Endometrial microvascular endothelial cells (primary cell): ENCODE results near the gene ENTREP3. TPM values are rescaled to one million over a fixed set of nuclear protein-coding genes. Genes with fewer than 3 reads are reported as not detected.
"Not testable (repeated sequence)": the region's sequence is repeated elsewhere in the genome, so short reads cannot be mapped to it uniquely, and the experiment has no call there.

ENCODE experiments used
- in situ Hi-C: cut with HindIII; loops from 2 replicates; pipeline ENCODE4 v1.10.0; 2017; ENCODE audit warnings: low sequenced_read_pairs, low pct_unique_long_range_greater_than_20kb; ENCODE audit errors: inconsistent ontology term
- total RNA-seq: library from RNA; depleted of rRNA; stranded (reverse); fragments of >200 nt; gene quantifications from one replicate; pipeline ENCODE4 v1.2.3, GENCODE V29; 2015; ENCODE audit errors: inconsistent ontology term

The ENTREP3 gene
- total RNA-seq, 1 donor from 2014 or later: 20.0 TPM

- in situ Hi-C loops: no loop called here
These were observed 505 bp downstream of the ENTREP3 start for GRCh38 chr1:155254714-155255242.

- in situ Hi-C loops: no loop called here
These were observed 1.0 kb downstream of the ENTREP3 start for GRCh38 chr1:155254228-155254713.

- in situ Hi-C loops: no loop called here
These were observed 1.5 kb downstream of the ENTREP3 start for GRCh38 chr1:155253797-155254196.

DNA sequence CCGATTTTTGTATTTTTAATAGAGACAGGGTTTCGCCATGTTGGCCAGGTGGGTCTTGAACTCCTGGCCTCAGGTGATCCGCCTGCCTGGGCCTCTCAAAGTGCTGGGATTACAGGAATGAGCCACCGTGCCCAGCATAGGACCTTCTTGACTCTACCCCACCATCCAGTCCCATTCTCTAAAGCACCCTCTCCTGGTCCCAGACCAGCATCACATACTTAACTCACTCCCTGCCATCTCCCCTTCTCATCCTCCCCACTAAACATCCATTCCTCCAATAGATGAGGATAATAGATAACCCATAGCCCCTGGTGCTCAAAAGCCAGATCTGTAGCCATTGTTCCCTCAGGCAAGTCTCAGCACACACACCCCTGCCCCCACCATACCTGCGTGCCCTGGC is 2.1 kb downstream of the ENTREP3 start:
- in situ Hi-C loops: no loop called here

DNA sequence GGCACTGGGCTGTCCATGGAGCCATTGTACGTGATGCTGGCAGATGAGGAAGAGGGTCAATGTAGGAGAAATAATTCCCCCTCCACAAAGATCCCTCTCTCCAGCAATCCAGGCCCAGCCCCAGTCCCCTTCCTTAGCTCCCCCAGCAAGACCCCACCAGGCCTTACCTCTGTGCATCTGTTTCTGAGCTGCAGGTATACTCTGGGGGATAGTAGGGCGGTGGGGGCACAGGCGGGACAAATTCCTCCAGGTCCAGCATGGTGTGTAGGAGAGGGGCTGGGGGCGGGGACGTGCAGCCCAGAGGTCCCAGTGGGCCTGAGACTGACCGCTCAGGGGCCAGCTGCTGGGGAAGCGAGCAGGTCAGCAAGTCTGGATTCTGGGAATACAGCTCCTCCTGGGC is 3.7 kb downstream of the ENTREP3 start:
- in situ Hi-C loops: no loop called here

DNA sequence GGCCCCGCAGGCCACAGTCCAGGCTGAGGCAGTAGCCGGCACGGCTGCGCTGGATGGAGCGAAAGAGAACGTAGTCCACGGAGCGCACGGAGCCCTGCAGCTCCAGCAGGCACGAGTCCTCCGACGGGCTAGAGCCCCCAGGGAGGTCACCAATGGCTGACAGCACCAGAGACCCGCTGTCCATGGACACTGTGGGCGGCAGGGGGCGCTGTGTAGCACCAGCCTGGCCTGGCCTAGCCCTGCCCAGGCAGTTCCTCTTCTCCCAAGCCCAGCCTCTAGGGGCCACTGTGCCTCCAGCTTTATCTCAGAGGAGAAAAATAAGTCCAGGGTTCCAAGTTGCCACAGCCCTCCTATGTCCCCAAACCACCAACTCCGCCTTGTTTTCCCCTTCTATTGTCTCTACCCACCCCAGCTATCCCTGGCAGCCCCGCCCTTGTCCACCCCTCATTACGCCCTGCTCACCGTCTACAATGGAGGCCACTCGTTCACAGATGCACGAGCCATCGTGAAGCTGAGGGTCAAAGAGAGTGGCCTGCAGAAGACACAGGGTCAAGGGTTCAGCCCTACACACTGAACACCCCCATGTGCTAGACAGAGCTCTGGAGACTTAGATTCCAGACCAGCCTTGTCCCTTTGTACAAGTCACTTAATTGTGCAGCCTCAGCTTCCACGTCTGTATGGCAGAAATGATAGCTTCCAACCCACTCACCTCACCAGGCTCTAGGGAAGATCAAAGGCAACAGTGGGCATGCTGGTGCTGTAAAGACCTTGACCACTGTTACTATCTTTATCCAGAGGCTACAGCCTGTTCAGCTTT is 4.4 kb downstream of the ENTREP3 start:
- in situ Hi-C loops: no loop called here

DNA sequence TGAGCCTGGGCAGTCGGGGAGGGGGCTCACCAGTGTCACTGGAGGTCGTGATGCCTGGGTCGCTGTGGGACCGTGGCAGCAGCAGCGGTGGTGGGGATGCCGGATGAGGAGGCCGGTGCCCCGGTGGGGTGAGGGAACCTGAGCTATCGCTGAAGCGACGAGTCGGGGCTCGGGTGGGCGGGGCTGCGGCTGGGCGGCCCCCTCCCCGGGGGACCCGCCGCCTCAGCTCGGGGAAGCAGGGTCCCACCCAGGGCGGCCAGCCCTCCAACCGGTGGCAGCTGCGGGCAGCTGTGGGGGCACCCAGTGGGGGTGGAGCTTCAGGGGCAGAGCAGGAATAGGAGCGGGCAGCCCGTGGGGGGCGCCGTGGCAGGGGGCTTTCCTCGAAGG is 5.0 kb downstream of the ENTREP3 start:
- in situ Hi-C loops: no loop called here

DNA sequence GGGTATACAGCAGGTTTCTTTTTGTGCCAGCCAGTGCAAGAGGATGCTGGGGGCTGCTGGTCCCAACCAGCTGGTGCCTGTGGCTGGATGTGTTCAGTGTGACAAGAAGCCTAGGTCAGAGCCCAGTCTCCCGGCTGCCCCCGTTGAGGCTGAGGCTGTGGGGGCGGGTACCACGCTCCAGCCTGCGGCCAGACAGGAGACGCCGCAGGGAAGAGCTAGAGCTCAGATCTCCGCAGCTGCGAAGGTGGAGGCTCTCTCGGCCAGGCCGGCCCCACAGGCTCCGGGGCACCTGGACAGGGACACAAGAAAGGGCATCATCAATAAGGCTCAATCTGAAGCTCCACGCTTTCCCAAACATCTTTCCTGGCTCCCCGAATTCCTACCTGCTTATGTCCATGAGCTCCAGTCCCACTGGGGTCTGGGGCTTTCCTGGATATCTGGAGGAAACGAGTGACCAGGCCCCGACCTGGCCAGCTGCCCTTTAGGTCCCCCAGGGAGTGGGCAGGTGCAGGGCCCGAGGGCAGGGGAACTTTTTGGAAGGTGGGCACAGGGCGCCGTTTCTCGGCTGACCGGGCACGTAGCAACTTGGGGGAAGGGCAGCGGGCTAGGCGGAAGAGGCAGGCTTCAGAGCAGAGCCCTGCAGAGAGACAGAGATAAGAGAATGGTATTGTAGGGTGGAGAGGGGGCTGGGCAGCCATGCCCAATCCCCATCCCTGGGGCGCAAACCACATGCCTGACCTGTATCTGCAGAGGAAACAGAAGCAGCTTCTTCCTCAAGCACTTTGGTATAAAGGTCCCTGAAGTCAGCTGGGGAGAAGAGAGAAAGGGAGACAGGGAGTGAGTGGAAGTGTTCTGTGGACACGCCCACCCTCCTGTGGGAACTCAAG is 7.4 kb downstream of the ENTREP3 start:
- in situ Hi-C loops: no loop called here

GRCh38 chr1:155246796-155247195 is 8.5 kb downstream of the ENTREP3 start:
- in situ Hi-C loops: not testable (repeated sequence)

GRCh38 chr1:155245163-155245524 is 10.1 kb downstream of the ENTREP3 start:
- in situ Hi-C loops: no loop called here

GRCh38 chr1:155244368-155245162 is 10.7 kb downstream of the ENTREP3 start:
- in situ Hi-C loops: no loop called here

- in situ Hi-C loops: no loop called here
These were observed 12.4 kb downstream of the ENTREP3 start for GRCh38 chr1:155242805-155243358.

GRCh38 chr1:155241841-155242264 is 13.4 kb downstream of the ENTREP3 start:
- in situ Hi-C loops: no loop called here

DNA sequence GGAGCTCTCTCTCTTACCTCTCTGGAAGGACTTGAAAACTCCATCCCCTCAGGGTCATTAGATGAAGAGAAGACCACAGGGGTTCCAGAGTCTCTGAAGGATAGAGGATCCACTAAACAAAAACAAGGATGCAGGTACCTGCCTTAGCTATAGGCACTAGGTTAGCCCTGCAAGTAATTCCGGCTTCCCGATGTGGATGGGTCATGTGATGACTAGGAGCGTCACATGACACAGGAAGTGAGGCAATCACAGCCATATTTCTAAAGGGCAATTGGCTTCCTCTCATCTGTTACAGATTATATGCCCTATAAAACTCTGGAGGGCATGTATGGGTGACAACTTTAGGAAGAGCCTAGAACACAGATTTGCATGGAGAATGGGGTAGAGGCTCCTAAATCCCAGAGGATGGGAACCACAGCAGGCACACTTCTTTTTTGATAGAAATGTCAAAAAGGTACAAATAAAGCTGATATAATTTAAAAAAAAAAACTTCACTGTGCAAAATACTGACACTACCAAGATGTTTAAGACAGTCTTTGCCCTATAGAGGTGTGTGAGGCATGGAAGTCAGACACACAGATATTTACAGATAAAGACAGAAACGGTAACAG is 14.1 kb downstream of the ENTREP3 start:
- in situ Hi-C loops: no loop called here

DNA sequence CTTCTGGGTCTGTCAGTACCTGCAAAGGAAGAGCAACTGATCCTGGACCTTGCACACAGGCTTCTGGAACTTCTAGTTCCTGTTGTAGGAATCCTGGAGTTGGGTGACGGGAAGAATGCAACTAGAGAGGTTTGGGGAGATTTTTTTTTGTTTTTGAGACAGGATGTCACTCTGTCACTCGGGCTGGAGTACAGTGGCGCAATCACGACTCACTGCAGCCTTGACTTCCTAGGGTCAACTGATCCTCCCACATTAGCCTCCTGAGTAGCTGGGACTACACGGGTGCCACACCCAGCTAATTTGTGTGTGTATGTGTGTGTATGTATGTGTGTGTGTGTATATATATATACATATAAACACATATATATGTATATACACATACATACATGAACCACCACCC is 18.8 kb downstream of the ENTREP3 start:
- in situ Hi-C loops: no loop called here

DNA sequence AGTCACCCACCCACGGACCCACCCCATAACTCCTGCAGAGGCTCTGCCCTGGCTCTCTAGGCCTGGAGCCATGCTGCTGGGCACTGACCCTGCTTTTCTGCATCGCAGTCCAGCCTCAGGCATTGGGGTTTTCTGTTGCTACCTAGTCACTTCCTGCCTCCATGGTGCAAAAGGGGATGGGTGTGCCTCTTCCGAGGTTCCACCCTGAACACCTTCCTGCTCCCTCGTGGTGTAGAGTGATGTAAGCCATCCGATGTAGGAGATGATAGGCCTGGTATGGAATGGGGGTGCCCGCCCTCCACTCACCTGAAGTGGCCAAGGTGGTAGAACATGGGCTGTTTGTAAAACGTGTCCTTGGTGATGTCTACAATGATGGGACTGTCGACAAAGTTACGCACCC is 19.9 kb downstream of the ENTREP3 start:
- in situ Hi-C loops: not testable (repeated sequence)

DNA sequence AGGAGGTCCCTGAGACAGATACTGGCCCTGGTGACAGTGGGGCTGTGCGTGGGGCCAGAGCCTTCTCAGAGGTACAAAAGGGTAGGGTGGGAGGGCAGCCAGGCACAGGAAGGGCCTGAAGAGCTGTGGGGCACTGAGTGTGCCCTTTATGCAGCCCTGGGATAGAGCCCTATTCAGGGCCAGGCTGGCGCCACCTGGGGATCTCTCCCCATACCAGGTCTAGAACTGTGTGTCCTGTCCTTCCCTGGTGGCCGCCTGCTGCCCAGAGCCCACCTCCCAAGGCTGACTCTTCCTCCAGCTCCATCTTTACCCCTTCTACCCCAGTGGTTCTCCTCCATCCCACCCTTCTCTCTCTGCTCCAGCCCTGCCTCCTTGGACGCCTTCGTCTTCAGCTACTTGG is 21.8 kb downstream of the ENTREP3 start:
- in situ Hi-C loops: not testable (repeated sequence)
